NCI-H446 (cell line): ENCODE measurements around the gene FZD2.

Experiments
- DNase-seq, 2 experiments: peaks; one replicate each; lab custom pipeline; 2025; lab: John Stamatoyannopoulos, UW

Gene FZD2

DNA sequence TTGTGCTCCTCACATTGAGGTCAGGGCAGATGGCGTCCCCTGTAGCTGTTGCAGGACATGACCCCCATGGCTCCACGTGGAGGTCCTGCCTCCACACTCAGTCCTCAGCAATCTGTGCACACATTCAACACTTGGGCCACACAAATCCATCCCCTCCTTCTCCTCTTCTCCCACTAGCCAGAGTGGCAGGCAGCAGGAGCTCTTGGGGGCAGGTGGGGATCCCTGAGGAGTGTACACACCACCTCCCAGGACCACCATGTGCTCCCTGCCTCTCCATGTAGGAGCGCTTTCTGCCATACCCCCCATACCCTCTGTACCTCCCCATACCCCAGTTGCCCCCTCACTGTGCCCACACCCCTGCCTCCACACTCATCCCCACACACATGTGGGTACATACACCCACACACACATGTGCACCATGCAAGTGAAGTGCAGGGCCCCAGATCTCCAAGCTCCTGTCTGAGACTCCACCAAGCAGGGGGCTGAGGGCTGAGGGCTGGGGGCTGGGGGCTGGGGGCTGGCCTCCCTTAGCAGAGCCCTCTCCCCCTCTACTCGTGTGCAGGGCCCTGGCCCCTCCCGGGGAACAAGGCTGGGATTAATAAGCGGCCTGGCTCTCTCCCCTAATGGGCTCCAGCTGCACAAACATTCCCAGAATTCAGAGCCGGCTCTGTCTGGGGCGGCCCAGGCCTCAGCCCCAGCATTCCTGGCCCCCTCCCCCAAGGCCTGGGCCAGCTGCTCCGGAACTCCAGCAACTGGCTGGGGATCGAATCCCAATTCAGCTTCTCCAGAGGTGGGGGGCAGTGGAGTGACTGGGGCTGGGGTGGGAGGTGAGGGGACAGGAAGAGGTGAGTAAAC lies 50.8 kb downstream of the FZD2 start:
- DNase-seq = no peak

- DNase-seq = no peak
These were observed 51.6 kb downstream of the FZD2 start for GRCh38 chr17:44608727-44609435.

GRCh38 chr17:44610331-44610730 lies 53.0 kb downstream of the FZD2 start:
- DNase-seq = no peak
